Measurements from ENCODE around the gene CRYBG2. TPM values are rescaled to one million over a fixed set of nuclear protein-coding genes. Genes with fewer than 3 reads are reported as not detected.

CRYBG2 gene
- total RNA-seq, 2 donors from 2014 or later = 3.9 to 4.8 TPM

DNA sequence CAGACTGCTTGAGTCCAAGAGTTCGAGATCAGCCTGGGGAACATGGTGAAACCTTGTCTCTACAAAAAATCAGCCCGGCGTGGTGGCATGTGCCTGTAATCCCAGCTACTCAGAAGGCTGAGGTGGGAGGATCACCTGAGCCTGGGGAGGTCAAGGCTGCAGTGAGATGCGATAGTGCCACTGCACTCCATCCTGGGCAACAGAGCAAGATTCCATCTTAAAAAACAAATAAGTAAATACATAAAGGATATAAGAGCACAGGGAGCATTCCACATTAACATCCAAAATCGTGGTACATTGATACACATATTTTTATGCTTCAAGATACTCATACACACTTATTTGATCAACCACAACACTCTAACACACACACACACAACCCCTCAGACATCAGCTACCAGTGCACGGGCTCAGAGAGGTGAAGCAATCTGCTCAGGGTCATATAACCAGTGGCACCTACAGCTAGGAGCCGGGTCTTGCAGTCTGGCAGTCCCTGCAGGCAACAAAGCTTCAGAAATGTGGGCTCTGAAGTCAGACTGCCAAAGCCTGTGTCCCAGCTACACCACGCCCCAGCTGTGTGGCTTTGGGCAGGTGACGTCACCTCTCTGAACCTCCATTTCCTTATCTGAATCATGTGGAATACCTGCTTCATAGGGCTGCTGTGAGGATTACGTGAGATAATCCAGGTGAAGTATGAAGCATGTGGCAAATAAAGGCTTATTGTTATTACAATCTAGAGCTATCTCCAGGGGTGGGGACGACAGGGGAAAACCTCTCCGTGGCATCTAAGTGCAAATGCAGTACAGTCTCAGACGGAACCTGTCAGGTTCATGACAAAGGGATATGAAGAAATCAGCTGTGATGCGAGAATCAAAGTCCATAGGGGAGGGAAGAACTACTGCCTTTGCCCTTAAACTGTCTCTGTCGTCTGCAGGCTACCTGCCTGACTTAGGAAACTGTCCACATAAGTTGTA lies 4.8 kb upstream of the CRYBG2 start:
- Histone ChIP-seq H3K4me1 (replicated peaks) (peaks cover 5% of the 10 kb centered on the region), H3K27me3 (replicated peaks; ENCODE audit: insufficient read depth) (peaks cover 15% of the 10 kb centered on the region), H3K27ac (no peak overlapping the region), H3K36me3 (no peaks in the 10 kb centered on the region), H3K9me3 (no peaks in the 10 kb centered on the region), H3K4me3 (no peak overlapping the region)
- intact Hi-C loops (cut with DNase I) = no loop called here
- no peak for DNase-seq (ENCODE audit: low spot score)
- TF ChIP-seq POLR2A (IDR thresholded peaks at IDR 0.05) (no peak), POLR2AphosphoS5 (IDR thresholded peaks at IDR 0.05) (no peak)
- TF ChIP-seq, protein P1, sequence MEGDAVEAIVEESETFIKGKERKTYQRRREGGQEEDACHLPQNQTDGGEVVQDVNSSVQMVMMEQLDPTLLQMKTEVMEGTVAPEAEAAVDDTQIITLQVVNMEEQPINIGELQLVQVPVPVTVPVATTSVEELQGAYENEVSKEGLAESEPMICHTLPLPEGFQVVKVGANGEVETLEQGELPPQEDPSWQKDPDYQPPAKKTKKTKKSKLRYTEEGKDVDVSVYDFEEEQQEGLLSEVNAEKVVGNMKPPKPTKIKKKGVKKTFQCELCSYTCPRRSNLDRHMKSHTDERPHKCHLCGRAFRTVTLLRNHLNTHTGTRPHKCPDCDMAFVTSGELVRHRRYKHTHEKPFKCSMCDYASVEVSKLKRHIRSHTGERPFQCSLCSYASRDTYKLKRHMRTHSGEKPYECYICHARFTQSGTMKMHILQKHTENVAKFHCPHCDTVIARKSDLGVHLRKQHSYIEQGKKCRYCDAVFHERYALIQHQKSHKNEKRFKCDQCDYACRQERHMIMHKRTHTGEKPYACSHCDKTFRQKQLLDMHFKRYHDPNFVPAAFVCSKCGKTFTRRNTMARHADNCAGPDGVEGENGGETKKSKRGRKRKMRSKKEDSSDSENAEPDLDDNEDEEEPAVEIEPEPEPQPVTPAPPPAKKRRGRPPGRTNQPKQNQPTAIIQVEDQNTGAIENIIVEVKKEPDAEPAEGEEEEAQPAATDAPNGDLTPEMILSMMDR (IDR thresholded peaks at IDR 0.05) = no peak
- 61% methylated on average over 15 of the region's 15 CpGs for WGBS

DNA sequence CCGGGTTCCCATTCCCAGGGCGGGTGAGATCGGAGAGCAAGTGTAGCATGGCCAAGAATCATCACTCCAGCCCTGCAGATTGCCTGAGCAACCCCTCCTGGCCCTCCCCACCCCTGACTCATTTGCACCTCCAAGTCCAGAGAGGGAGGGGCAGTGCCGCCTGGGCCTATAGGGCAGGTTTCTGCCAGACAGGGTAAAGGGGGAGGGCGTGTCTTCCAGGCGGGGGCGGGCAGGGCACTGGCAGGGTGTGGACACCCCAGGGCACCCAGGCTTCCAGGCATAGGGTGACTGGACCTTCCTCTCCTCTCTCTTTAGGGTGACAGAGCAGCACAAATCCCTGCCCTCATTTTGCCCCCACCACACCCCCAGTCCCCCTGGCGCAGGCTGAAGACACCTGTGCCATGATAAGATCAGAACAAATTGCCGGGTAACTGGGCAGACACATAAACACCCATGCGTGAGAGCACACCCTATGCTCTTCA lies 3.2 kb upstream of the CRYBG2 start:
- Histone ChIP-seq H3K4me3 (no peak overlapping the region), H3K9me3 (no peaks in the 10 kb centered on the region), H3K36me3 (no peaks in the 10 kb centered on the region), H3K27ac (no peak overlapping the region), H3K4me1 (replicated peaks) (peaks cover 5% of the 10 kb centered on the region), H3K27me3 (replicated peaks; ENCODE audit: insufficient read depth) (peaks cover 15% of the 10 kb centered on the region)
- TF ChIP-seq POLR2A (IDR thresholded peaks at IDR 0.05) (no peak), POLR2AphosphoS5 (IDR thresholded peaks at IDR 0.05) (no peak)
- TF ChIP-seq, protein P1 (IDR thresholded peaks at IDR 0.05) = no peak
- intact Hi-C loops (cut with DNase I) = no loop called here
- 62% methylated on average over 9 of the region's 10 CpGs for whole genome bisulfite sequencing
- DNase-seq (ENCODE audit: low spot score) = no peak

DNA sequence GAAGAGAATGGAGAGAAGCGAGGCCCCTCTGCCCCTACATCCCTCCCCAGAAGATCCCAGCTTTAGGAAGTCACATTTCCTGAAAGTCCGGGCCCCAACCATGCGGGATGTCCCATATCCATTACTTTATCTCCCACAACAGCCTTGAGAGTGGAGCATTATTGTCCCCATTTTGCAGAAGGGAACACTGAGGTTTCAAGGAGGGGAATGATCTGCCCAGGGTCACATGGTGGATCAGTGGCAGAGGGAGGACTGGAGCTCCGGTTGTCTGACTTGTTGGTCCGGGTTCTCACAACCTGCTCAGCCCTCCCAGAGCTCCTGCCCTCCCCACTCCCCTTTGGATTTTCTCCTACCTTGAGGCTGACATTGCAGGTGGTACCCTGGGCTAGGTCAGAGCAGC lies 2.2 kb upstream of the CRYBG2 start:
- Histone ChIP-seq H3K4me1 (replicated peaks) (peaks cover 5% of the 10 kb centered on the region), H3K9me3 (no peaks in the 10 kb centered on the region)
- 86% methylated on average over 5 of the region's 5 CpGs for WGBS

DNA sequence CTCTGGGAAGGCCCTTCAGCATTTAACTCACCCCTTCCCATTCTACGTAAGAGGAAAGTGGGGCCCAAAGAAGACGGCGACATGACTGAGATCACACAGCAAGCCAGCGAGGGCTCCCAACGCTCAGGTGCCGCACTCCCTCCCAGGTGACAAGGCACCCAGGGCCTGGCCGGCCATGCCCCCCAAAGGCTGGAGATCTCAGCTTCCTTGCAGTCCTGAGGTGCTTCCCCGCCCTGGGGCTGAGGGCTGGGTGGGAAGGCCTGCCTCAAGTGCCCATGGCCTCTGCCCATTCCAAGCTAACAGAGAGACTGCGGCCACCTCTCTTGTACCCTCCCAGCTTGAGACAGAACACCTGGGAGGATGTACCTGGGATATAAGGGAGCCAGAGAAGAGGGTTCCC lies 1.0 kb upstream of the CRYBG2 start:
- WGBS = 88% methylated on average over 8 of the region's 9 CpGs

More for the DNA sequence above, 2.2 kb upstream of the CRYBG2 start:
- Histone ChIP-seq H3K27me3 (replicated peaks; ENCODE audit: insufficient read depth) (peaks cover 7% of the 10 kb centered on the region), H3K36me3 (no peaks in the 10 kb centered on the region), H3K27ac (no peak overlapping the region), H3K4me3 (no peak overlapping the region)
- intact Hi-C loops (cut with DNase I) = no loop called here
- TF ChIP-seq POLR2AphosphoS5 (IDR thresholded peaks at IDR 0.05) (no peak), POLR2A (IDR thresholded peaks at IDR 0.05) (no peak)
- TF ChIP-seq, protein P1 (IDR thresholded peaks at IDR 0.05) = no peak
- DNase-seq (ENCODE audit: low spot score) = no peak

More for the DNA sequence above, 1.0 kb upstream of the CRYBG2 start:
- Histone ChIP-seq H3K27me3 (replicated peaks; ENCODE audit: insufficient read depth) (no peaks in the 10 kb centered on the region), H3K36me3 (no peaks in the 10 kb centered on the region), H3K9me3 (no peaks in the 10 kb centered on the region), H3K4me1 (replicated peaks) (peaks cover 5% of the 10 kb centered on the region), H3K4me3 (no peak overlapping the region), H3K27ac (no peak overlapping the region)
- DNase-seq (ENCODE audit: low spot score) = no peak
- no peak for TF ChIP-seq POLR2A (IDR thresholded peaks at IDR 0.05)
- TF ChIP-seq, protein P1 (IDR thresholded peaks at IDR 0.05) = no peak
- no peak for TF ChIP-seq POLR2AphosphoS5 (IDR thresholded peaks at IDR 0.05)
- intact Hi-C loops (cut with DNase I) = no loop called here
